ENCODE measurements around the gene LACRT.

Gene LACRT

DNA sequence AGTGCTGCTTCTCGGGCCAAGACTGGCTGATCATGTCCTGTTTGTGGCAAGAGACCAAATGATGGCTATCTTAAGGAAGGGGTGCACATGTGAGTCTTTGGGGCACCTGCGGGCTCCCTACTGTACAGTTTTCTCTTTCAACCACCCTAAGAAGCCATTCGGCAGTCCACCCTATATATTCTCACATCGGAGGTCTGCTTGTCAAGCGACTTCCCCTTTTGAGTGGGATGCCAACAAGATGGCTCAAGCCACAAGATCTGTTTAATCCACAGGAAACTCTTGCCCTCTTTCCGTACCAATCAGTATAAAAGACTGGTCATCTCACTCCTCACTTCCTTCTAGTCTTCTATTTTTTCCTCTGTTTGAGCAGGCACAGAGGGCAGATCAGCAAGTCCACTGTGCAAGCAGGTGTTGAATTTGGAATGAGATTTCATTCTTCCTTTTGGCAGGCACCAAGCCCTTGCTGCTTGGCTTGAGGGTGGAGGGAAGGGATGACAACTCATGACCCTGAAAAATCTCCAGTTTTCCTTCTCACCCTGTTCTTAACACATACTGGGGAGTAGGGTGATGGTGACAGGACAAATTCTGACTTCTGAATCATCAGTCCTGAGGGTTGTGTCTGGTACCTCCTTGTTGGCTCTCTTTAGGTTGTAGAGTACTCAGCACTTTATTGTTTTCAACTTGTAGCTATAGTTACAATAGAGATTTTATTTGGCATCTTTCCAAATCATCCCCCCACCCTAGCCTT lies 17.6 kb downstream of the LACRT start:
- in situ Hi-C loops (cut with MboI; ENCODE audit: low pct_unique_long_range_greater_than_20kb, low sequenced_read_pairs, unreplicated experiment) = no loop called here
- TF ChIP-seq, protein P1, sequence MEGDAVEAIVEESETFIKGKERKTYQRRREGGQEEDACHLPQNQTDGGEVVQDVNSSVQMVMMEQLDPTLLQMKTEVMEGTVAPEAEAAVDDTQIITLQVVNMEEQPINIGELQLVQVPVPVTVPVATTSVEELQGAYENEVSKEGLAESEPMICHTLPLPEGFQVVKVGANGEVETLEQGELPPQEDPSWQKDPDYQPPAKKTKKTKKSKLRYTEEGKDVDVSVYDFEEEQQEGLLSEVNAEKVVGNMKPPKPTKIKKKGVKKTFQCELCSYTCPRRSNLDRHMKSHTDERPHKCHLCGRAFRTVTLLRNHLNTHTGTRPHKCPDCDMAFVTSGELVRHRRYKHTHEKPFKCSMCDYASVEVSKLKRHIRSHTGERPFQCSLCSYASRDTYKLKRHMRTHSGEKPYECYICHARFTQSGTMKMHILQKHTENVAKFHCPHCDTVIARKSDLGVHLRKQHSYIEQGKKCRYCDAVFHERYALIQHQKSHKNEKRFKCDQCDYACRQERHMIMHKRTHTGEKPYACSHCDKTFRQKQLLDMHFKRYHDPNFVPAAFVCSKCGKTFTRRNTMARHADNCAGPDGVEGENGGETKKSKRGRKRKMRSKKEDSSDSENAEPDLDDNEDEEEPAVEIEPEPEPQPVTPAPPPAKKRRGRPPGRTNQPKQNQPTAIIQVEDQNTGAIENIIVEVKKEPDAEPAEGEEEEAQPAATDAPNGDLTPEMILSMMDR (IDR thresholded peaks at IDR 0.05; ENCODE audit: extremely low read depth, insufficient read depth, missing control alignments) = no peak
- DNase-seq (ENCODE audit: low spot score) = no peak

DNA sequence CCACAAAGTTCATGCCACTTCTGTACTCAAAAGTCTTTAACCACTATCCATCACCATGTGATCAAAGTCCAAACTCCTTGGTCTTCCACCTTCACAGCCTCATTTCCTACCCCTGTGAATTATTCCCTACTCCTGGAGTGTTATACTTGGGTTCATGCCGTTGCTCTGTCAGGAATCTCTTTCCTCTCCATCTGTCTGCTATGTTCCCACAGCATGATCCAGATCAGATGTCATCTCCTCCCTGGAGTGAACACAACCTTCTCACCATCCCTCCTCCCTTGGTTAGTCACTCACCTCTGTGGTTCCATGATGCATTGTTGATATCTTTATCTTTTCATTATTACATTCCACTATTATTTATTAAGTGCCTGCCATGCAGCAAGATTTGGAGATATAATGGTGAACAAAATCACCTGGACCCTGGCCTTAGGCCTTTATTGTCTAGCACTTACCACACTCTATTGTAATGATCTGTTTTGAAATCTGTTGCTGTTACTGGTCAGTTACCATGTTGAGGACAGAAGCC lies 22.4 kb downstream of the LACRT start:
- DNase-seq (ENCODE audit: low spot score) = no peak
- TF ChIP-seq, protein P1 (IDR thresholded peaks at IDR 0.05; ENCODE audit: extremely low read depth, insufficient read depth, missing control alignments) = no peak

DNA sequence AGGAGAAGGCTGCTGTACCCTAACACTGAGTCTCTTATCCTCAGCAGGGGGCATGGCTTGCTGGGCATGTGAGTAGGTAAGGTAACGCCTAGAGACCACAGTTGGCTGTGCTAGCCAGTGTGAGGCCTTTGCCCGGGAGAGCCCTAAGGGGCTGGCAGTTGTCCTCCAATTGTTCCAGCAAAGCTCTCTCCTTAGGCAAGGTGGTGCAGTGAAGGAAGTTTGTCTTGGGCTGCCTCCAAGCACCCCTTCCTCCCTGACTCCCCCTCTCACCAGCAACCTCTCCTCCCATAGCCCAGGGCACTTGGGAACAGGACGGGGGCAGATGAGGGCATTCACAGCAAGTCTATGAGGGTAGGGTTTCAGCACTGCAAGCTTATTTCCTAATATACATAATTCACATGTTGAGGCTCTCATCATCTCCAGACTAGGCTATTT lies 23.0 kb downstream of the LACRT start:
- TF ChIP-seq, protein P1 (IDR thresholded peaks at IDR 0.05; ENCODE audit: extremely low read depth, insufficient read depth, missing control alignments) = no peak
- in situ Hi-C loops (cut with MboI; ENCODE audit: low pct_unique_long_range_greater_than_20kb, low sequenced_read_pairs, unreplicated experiment) = no loop called here

More for the DNA sequence above, 22.4 kb downstream of the LACRT start:
- in situ Hi-C loops (cut with MboI; ENCODE audit: low pct_unique_long_range_greater_than_20kb, low sequenced_read_pairs, unreplicated experiment) = no loop called here

GRCh38 chr12:54608769-54609168 lies 25.9 kb downstream of the LACRT start:
- TF ChIP-seq, protein P1 (IDR thresholded peaks at IDR 0.05; ENCODE audit: extremely low read depth, insufficient read depth, missing control alignments) = no peak
- in situ Hi-C loops (cut with MboI; ENCODE audit: low pct_unique_long_range_greater_than_20kb, low sequenced_read_pairs, unreplicated experiment) = no loop called here
- DNase-seq (ENCODE audit: low spot score) = no peak

More for the DNA sequence above, 23.0 kb downstream of the LACRT start:
- DNase-seq (ENCODE audit: low spot score) = no peak

DNA sequence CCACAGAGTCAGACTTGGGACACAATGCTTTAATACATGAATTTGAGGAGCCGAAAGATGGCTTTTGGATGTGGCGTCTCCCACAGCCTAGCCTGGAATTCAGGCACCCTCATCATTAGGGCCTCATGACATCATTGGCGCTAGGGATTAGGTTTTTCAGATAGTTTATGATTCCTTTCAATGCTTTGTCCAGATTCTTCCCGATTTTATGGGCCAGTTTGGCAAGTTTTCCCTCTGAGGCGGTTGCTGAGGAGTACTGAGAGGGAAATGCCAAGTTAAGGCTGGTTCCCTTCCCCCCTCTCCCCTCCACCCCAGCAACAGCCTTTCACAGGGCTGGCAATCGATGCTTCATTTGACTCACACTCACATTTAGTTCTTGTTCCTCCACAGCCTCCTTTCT lies 26.5 kb downstream of the LACRT start:
- in situ Hi-C loops (cut with MboI; ENCODE audit: low pct_unique_long_range_greater_than_20kb, low sequenced_read_pairs, unreplicated experiment) = no loop called here
- DNase-seq (ENCODE audit: low spot score) = no peak
- TF ChIP-seq, protein P1 (IDR thresholded peaks at IDR 0.05; ENCODE audit: extremely low read depth, insufficient read depth, missing control alignments) = no peak

DNA sequence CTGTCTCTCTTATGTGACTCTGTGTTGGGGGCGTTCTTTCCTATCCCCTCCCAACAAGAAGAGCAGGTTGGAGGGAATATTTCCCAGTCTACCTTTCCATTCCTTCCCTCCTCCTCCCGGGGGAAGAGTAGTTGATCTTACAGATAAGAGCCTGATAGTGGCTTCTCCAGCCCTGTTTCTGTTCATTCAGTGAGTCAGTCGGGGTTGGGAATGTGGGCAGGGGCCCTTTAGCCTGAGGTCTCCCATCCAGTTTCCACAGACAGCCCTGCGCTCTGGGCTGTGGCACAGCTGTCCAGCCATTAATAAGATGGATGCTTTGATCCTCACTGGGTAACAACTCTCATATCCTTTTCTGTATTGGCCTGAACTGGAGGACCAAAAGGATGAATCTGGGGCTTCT lies 28.1 kb downstream of the LACRT start:
- in situ Hi-C loops (cut with MboI; ENCODE audit: low pct_unique_long_range_greater_than_20kb, low sequenced_read_pairs, unreplicated experiment) = no loop called here

More for the DNA sequence above, 28.1 kb downstream of the LACRT start:
- DNase-seq (ENCODE audit: low spot score) = no peak
- TF ChIP-seq, protein P1 (IDR thresholded peaks at IDR 0.05; ENCODE audit: extremely low read depth, insufficient read depth, missing control alignments) = no peak

Measured in GM13977 (cell line).